HCEC 1CT (cell line): ENCODE data around the gene MAST3.
A peak's percentile ranks its signal among the peaks of the same experiment; 100 is the strongest.
"Not testable (repeated sequence)": the region's sequence is repeated elsewhere in the genome, so short reads cannot be mapped to it uniquely, and the experiment has no call there.

Experiments used
- DNase-seq: peaks from one replicate; pipeline ENCODE4 v3.0.0-alpha.2; 2017

Gene MAST3

DNA sequence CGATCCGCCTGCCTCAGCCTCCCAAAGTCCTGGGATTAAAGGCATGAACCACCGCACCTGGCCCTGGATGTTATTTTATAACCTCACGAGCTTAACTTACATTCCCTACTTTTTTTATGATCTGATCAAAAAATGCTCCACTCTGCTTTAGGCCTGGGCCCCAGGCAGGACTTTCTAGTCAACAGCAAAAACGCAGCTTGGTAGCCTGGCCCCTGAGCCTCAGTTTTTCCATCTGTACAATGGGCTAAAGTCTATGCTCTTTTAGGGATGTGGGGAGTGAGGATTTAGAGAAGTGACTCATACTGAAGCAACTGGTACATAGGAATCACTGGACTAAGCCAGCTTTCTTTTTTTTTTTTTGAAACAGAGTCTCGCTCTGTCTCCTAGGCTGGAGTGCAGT is 43.5 kb downstream of the MAST3 start:
- DNase-seq = peak; percentile 26

DNA sequence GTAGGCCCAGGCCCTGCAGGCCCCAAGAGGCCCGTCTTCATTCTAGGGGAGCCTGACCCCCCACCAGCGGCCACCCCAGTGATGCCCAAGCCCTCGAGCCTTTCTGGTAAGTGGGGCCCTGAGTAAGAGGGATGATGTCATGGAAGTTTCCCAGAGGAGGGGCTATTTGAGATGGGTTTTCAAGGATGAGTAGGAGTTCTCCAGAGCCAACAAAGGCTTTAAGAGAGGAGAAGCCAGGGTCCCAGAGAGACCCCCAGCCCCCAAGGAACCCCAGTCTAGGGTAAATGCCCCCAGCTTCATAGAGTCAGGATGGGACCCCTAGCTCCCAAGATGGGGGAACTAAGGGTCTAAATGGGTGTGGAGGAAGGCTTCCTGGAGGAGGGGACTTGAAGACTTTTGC is 46.3 kb downstream of the MAST3 start:
- no peak for DNase-seq

DNA sequence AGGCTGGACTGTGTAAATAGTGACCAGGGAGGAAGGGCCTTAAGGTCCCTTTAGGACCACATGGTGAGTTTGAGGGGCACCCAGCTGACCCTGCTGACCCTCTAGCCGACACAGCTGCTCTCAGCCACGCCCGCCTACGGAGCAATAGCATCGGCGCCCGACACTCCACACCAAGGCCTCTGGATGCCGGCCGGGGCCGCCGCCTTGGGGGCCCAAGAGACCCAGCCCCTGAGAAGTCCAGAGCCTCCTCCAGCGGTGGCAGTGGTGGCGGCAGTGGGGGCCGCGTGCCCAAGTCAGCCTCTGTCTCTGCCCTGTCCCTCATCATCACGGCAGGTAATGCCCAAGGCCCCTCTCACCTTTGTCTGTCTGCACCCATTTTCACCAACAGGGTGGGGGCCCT is 46.8 kb downstream of the MAST3 start:
- no peak for DNase-seq

DNA sequence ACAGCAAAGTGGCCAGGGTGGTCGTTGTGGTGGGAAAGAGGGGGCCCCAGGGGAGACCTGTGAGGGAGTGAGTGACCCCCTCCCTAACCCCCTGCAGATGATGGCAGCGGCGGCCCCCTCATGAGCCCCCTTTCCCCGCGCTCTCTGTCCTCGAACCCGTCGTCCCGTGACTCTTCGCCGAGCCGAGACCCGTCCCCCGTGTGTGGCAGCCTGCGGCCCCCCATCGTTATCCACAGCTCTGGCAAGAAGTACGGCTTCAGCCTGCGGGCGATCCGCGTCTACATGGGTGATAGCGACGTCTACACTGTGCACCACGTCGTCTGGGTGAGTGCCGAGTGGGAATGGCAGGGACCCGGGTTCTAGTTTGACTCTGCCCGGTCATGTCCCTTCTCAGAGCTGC is 47.3 kb downstream of the MAST3 start:
- no peak for DNase-seq

DNA sequence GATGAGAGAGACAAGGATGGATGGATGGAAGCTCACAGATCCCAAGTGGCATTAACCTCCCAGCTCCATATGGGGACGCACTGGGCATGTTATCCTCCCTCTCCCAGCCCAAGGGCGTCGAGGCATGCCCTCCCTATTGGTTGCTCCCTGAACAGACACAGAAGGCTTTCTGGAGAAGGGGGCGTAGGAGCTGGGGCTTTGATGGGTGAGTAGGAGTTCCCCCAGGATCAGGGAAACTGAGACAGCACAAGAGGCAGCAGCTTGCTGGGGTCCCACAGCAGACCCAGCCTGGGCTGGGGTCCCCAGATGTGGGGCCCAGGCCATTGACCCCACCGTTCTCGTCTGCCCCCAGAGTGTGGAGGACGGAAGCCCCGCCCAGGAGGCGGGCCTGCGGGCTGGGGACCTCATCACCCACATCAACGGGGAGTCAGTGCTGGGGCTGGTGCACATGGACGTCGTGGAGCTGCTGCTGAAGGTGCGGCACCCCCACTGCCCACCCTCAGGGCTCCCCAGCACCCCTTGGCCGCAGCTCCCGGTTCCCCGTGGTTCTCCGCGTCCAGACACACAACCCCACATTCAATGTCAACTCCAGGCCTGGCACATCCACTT is 47.9 kb downstream of the MAST3 start:
- no peak for DNase-seq

DNA sequence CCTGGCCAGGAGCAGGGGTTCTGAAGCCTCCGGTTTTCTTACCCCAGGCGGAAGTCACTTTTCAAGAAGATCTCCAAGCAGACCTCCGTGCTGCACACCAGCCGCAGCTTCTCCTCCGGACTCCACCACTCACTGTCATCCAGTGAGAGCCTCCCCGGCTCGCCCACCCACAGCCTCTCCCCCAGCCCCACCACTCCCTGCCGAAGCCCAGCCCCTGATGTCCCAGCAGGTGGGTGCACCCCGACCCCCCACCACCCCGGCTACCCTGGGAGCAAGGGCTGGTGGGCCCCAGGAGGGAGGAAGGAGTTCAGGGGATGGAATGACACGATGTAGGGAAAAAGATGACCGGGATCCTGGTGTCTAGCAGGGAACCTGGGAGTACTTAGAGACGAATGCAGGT is 49.8 kb downstream of the MAST3 start:
- no peak for DNase-seq

DNA sequence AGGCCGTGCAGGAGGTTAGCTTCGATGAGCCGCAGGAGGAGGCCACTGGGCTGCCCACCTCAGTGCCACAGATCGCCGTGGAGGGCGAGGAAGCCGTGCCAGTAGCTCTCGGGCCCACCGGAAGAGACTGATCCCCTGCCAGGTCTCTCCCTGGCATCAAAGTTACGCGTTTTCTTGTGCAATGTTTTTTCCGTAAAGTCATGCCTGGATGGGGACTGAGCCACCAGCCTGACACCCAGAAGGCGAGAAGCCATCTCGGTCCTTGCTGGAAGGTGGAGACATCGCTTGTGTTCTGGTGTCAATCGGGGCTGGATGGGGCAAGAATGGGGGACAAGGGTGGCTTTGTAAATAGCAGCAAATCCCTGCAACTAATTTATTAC is 52.0 kb downstream of the MAST3 start:
- no peak for DNase-seq

DNA sequence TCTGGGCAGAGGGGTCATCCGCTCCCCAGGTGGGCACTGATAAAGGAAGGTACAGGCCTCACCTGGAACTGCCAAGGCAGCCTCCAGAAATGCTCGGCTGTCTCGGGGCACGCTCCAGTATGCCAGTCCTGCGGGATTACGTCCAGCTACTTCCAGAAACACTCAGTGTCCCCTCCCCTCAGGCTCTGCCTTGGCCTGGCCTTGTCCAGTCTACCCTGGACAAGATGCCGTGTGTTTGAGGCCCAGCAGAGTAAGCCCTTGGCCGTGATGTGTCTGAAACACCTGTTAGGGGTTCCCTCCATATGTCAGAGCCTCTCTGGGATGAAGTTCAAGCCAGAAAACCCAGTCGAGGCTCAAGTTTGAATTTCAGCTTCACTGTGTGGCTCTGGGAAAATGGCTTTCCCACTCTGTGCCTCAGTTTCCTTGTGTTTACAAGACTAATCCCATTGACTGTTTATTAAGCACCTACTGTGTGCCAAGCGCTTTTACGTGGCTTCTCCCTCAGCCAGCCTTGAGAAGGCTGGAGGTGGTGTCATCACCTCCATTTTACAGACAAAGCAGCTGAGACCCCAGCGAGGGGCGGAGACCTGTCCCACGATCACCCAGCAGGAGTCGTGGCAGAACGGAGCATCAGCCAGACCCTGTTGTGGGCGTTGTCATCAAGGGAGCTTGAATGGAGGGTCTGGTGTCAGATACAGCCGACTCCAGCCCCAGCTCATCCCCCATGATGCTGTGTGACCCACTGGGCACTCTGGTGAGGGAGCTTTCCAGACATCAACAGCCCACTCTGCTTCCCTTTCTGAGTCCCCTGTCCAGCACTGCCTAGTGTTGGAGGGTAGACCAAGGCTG is 53.4 kb downstream of the MAST3 start:
- DNase-seq = no peak

DNA sequence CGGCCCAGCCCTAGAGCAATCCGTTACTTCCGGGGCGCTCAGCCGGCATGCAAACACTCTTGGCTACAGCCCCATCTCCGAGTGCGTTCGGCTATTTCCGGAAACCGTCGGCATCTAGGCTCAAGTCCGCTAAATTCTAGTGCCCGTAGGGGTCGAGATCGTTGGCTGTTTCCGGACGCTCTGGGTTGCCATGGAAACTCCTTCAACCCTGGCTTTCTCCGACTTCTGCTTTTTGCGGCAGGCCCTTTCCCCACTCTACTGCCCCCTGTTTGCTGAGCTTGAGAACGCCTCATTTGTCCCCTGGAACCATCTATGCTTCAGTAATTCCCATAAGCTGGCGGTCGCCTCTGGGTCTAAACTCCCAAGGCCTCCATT is 54.9 kb downstream of the MAST3 start:
- peak; percentile 96 for DNase-seq

DNA sequence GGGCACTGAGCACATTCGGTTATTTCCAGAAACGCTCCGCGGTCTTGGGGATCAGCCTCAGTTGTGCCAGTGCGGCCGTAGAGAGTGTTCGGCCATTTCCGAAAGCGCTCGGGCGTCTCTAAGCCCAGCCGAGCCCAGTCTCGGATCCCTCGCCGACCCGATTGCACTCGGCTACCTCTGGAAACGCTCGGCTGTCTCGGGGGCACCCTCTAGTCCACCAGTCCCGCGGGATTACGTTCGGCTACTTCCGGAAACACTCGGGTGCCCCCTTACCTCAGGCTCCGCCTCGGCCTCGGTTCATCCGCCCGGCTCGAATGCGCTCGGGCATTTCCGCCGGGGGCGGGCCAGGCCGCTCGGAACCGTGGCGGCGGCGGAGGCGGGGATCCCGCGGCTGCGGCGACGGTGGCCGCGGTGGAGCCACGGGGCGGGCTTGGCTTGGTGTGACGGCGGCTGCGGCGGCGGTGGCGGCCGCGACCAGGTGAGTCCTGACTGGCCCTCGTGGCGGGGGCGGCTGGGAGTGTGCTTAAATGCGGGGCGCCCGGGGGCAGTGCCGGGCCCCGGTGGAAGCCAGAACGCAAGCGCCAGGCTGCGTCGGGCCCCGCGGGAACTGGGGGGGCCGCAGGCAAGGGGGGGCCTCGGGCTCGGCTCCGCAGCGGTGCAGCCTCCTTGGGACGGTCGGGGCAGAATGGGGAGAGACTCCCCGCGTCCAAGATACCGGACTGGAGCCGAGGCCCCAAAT is 55.4 kb downstream of the MAST3 start, which contains the start of gene PIK3R2:
Gene PIK3R2, plus strand, starts transcription at position 347 of the 739 bp plus-strand sequence. CDS start 2,717 bp downstream, outside the sequence.
- DNase-seq = peak; percentile 98

DNA sequence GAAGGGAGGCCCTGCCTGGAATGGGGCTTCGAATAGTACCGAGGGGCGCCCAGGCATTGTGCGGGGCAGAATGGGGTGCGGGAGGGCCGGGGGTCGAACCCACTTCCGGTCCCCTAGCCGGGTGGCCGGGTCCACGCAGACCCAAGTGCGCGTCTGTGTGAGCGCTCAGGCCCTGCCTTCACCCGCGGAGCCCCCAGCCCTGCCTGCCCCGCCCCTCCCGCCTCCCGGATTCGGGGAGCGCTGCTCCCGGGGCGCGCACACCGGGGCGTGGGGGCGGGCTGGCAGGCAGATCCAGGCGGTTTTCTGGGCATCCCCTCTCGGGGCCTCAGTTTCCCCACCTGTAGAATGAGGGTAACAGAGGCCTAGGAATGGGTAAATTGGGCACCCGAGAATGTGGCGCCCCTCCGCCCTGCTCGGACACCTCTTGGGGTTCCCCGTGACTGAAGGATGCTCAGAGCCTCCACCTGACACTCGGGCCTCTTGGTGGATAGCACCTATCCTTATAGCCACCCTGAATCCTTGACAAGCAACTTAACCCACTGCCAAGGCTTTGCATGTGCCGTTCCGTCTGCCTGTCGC is 56.1 kb downstream of the MAST3 start:
- no peak for DNase-seq

DNA sequence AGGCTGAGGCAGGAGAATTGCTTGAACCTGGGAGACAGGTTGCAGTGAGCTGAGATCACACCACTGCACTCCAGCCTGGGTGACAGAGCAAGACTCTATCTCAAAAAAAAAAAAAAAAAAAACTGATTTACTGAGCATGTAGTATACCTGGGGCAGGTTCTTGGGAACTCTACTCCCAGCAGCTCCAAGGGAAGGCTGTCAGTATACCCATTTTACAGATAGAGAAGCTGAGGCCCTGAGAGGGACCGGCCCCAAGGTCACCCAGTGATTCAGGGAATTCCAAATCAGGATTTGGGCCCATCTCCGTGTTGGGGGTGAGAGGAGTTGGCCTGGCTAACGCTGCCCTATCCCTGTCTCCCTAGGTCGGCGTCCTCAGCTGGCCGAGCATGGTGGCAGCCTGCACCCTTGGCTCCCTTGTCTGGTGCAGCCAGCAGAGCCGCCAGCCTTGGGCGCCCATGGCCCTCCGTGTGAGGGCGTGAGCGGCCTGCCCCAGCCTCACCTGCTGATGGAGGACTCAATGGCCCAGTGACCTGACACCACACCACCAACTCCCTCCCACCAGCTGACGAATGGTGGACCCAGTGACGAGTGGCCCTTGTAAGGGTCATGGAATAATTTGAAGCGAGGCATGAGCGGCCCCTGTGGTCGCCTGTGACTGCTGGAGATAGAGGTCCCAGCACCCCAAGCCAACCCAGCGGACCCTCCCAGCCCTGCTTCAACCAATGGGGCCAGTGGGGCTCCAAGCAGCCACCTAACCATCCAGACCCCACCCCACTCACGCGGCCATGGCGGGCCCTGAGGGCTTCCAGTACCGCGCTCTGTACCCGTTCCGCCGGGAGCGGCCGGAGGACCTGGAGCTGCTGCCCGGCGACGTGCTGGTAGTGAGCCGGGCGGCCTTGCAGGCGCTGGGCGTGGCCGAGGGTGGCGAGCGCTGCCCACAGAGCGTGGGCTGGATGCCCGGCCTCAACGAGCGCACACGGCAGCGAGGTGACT is 57.8 kb downstream of the MAST3 start:
- no peak for DNase-seq

DNA sequence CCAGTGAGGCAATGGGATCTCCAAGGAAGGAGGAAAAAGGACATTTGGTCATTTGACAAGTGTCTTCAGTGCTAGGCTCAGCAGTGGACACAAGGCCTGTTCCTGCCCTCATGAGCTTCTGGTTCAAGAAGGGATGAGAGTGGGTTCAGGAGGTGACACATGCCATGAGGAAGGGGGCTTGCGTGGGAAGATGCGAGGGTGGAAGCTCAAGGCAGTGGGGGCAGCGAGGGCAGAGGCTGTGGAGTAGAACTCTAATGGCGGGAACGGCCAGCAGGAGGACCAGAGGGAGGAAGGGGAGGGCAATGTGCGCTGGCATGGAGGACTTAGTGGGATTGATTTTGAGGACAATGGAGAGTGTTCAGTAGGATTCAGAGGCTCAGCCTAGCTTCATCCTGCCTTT is 58.7 kb downstream of the MAST3 start:
- DNase-seq = no peak

DNA sequence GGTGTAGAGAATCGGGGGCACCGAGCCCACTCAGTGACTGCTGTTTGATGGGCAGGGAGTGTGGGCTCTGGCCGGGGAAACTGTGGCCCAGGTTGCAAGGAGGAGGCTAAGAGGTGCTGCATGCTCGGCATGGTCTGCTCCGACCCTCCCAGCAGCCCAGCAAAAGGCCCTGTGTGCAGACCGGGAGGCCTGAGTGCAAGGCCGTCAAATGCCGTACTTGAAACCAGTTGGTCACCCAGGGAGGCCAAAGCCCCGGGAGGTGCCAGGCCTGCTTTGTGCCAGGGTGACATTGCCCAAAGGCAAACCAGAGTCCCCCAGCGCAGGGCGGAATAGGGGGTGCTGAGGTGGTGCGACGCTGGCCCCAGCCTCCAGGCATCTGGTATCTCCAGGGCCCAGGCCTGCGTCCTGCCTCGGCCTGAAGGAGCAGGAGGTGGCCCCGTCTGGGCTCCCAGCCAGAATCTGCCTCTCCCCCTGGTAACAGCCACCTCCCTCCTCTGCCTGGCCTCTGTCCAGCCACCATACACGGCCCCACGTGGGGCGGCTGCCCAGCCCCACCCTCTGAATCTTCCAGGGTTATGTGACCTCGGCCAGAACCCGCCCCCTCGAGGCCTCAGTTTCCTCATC is 59.4 kb downstream of the MAST3 start:
- peak; percentile 40 for DNase-seq

DNA sequence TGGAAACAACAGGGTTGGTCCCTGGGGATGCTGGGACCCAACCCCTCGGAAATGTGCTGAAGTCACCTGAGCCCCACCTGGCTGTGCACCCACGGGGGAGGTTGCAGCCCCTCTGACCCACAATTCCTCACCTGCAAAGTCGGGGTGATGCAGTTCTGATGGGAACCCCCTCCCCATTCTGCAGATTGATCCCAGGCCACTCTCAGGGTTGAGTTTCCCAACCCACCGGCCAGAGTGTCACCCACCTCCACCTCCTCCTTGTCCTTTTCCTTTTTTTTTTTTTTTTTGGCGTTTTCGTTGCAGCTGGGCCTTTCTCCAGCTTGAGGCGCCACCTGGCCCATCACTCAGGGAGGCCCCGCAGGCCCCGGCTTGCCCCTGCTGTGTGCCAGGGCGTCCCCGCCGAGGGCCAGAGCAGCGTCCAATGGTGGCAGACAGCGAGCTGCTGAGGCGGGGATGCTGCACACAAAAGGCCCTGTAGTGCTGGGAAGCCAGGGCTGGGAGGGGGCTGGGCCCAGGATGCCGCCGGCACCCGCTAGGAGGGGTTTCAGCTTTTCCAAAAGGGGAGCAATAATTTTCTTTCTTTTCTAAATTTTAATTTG is 60.0 kb downstream of the MAST3 start:
- no peak for DNase-seq

DNA sequence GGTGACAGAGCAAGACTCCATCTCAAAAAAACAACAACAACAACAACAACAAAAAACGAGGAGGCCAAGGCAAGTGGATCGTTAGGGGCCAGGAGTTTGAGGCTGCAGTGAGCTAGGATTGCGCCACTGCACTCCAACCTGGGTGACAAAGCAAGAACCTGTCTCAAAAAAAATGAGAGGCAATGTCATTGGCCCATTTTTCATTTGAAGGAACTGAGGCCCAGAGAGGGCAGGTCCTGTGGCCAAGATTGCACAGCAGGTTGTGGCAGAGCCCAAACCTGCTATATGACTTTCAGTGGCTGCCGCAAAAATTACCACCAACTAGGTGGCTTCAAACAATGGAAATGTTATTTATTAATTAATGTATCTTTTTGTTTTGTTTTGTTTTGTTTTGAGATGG is 60.9 kb downstream of the MAST3 start:
- no peak for DNase-seq

DNA sequence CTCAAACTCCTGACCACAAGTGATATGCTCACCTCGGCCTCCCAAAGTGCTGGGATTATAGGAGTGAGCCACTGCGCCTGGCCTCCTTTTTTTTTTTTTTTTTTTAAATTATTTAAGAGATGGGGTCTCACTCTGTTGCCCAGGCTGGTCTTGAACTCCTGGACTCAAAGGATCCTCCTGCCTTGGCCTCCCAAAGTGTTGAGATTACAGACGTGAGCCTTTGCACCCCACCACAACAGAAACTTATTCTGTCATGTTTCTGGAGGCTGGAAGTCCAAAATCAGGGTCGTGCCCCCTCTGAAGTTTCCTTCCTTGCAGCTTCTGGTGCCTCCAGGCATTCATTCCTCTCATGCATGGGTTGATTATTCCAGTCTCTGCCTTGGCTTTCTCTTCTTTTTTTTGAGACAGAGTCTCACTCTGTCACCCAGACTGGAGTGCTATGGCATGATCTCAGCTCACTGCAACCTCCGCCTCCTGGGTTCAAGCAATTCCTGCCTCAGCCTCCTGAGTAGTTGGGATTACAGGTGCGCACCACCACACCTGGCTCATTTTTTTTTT is 61.6 kb downstream of the MAST3 start:
- not testable (repeated sequence) for DNase-seq

DNA sequence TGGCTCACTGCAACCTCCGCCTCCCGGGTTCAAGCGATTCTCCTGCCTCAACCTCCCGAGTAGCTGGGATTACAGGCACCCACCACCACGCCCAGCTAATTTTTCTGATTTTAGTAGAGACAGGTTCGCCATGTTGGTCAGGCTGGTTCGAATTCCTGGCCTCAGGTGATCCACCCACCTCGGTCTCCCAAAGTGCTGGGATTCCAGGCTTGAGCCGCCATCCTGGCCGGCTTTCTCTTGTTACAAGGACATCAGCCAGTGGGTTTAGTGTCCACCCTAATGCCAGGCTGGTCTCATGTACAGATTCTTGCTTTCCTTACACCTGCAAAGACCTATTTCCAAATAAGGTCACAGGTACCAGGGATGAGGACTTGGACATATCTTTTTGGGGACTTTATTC is 62.2 kb downstream of the MAST3 start:
- no peak for DNase-seq

DNA sequence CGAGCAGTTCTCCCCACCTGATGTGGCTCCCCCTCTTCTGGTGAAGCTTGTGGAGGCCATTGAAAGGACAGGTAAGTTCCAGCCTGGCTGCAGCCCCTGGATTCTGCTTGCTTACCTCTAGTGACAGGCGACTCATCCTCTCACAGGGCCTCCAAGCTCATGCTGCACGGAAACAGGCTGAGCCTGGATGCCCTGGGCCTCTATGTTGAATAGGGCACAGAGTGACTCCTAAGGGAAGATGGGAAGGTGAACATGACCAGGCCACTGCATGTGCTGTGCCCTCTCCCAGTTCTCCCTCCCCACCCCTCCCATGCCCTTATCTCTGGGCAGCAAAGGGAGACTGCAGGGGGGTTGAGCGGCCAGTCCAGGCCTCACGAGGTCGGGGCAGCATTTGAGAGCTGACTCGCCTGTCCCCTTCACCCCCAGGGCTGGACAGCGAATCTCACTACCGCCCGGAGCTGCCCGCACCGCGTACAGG is 63.0 kb downstream of the MAST3 start:
- no peak for DNase-seq

DNA sequence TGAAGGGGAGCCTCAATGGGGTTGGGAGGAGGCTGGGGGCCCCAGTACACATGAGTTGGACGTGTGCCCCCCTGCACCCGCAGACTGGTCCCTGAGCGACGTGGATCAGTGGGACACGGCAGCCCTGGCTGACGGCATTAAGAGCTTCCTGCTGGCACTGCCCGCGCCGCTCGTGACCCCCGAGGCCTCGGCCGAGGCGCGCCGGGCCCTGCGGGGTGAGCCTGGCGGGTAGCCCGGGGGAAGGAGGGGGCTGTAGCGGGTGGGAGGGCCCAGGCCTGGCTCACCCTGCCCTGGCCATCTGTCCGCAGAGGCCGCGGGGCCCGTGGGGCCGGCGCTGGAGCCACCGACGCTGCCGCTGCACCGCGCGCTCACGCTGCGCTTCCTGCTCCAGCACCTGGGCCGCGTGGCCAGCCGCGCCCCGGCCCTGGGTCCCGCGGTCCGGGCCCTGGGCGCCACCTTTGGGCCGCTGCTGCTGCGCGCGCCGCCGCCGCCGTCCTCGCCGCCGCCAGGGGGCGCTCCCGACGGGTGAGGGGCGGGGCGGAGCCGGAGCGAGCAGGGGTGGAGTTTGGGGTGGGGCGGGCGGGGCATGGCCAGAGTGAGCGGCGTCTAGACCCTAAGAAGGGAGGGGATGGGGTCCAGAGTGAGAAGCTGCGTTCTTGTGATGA is 63.5 kb downstream of the MAST3 start:
- peak; percentile 47 for DNase-seq
